AG08396 (cell line): ENCODE data around the gene BCL2L13.
A peak's percentile ranks its signal among the peaks of the same experiment; 100 is the strongest.
"Not testable (repeated sequence)": the region's sequence is repeated elsewhere in the genome, so short reads cannot be mapped to it uniquely, and the experiment has no call there.

Experiments
- DNase-seq: peaks from one replicate; pipeline ENCODE4 v3.0.0; 2012; ENCODE audit warnings: low spot score, mixed read lengths

The BCL2L13 gene

DNA sequence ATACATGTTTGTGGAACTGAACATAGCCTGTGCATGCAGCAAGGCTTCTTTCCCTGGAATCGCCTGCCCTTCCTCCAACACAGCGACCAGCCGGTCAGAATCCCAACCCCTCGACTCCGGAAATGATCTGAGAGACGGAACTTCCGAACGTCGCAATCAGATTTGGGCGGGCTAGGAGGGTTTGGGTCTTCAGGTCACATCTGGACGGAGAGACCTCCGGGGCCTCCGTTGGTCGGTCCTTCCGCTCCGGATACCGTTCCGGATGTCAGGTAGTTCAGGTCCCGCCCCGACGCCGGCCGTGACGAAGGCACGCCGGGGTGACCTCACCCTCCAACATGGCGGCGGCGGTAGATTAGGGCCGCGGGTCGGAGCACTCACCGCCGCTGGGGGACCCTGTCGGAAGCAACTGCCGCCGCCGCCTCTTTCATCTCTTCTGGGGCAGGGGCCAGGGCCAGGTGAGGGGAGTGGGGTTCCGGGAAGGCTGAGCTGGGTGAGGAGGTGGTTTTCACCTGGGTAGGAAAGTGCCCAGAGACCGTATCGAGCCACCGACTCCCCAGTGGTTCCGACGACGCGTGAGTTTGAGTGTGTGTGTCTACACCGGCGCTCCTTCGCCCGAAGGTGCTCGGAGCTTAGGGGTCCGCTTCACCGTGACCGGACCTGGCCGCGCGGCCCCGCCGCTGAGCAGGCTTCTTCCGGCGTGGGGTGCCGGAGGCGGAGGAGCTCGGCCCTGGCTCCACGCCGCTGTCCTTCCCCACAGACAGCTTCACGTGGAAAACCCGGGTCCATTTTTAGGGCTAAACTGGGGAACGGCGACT is at the start of gene BCL2L13:
TSS of gene BCL2L13 (plus strand) at position 326 of the 815 bp plus-strand sequence. CDS start 16,955 bp downstream, outside the sequence.
- DNase-seq, result peak; percentile 90

GRCh38 chr22:17589810-17590375 is 48.7 kb upstream of the BCL2L13 start:
- no peak for DNase-seq

DNA sequence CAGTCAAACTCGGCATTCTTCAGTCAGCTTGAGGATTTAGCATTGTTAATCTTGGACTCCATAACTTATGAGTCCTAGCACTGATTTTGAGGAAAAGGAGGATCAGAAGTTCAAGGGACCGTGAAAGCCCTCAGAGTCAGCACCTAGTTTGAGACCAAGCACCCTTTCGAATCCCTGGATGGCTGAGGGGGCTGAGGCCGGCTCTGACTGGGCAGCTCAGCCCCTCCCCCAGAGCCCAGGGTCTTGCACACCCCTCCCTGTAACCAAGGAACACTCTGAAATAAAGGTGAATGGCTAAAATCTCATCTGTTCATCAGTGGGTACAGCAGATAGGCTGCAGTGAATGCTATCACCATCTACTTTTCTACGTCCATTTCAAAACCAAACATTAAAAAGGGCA is 48.0 kb upstream of the BCL2L13 start:
- no peak for DNase-seq

DNA sequence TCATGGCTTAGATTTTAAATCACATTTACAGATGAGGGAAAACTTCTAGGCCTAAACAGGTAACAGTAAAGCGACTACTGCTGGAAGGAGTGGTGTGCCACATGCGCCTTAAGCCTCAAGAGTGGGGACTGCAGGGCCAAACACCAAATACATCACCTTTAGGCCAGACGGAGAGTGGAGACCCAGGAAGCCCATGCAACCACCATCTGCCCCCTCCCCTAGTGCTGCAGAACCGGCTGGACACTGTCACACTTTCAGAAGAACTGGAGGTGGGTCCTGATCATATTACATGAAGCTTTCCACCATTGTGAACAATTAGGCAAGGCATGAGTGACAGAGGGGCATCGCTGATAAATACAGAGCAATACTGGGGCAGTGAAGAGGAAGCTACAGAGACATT is 46.4 kb upstream of the BCL2L13 start:
- no peak for DNase-seq

GRCh38 chr22:17596226-17596625 is 42.3 kb upstream of the BCL2L13 start:
- no peak for DNase-seq

DNA sequence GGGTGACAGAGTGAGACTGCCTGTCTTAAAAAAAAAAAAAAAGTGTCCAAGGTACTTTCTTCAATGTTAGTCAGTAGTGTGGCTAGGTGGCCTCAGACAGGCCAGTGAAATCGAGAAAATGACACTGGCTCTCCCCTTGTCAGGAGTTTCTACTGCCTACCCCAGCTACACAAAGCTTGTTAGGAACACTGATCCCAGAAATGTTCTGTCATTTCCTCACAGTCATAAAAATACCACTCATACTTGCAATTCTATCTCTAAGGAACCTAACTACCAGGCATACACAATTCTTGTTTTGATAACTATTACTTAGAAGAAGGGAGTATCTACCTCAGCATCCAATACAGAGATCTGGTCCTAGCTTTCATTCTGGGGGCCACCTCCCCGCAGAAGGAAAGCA is 41.3 kb upstream of the BCL2L13 start:
- DNase-seq, result no peak

GRCh38 chr22:17598318-17598717 is 40.2 kb upstream of the BCL2L13 start:
- no peak for DNase-seq

- no peak for DNase-seq
These were observed 37.5 kb upstream of the BCL2L13 start for GRCh38 chr22:17601031-17601430.

GRCh38 chr22:17603668-17604067 is 34.9 kb upstream of the BCL2L13 start:
- no peak for DNase-seq

DNA sequence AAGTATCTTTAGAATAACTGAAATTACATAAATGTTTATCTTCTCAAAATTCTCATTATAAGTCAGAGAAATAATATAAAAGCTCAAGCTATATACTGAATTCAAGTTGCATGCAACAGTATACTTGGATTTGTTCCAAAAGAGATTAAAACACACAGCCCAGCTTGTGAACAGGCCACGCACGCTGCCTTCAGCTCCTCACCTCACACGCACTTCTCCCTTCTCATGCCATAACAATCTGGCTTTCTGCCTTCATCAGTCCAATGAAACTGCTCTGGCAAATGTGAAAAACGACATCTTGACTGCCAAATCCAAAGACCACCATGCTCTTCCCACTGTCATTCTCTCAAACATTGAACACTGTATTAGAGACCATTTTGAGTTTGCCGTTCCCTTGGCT is 32.1 kb upstream of the BCL2L13 start:
- DNase-seq, result no peak

DNA sequence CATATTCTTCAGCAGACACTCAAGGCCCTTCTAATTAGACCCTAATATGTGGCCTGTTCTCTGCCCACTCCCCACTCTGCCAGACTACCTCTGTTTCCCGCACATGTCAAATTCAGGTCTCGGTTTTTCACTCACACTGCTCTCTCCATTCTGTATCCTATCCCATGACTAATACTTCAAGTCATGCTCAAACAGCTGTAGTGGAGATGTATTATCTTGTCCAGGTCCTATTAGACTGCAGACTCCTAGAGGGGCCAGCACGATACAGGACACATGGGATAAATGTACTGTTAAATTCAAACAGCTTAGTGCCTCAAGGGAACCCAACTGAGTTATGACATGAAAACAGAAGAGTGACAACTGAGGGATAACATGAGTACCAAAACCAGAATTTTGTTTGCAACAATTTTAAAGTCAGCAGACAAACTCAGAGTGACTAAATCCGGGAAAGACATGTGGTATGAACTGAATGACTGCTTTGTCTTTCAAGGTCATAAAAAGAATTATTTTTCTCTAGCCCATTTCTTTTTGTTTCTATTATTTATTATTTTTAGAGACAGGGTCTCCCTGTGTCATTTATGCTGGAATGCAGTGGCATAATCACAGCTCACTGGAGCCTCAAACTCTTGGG is 30.6 kb upstream of the BCL2L13 start:
- no peak for DNase-seq

- no peak for DNase-seq
These were observed 26.5 kb upstream of the BCL2L13 start for GRCh38 chr22:17612057-17612456.

DNA sequence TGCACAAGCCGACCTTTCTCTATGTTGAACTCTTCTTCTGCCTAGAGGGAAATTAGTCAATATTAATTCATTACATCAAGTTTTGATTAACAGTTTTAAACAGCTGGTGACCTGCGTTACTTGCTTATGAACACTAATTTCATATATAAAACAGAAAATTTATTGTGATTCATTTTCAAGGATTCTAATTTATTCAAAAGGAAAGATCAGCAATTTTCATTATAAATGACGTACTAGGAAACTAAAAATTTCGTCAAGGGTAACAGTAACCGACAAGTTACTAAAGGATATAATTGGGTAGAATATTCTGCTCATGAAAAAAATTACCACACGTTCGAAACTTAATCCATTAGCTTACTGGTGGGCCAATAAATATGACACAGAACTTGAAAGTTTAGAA is 25.3 kb upstream of the BCL2L13 start:
- DNase-seq, result no peak

- DNase-seq, result no peak
These were observed 10.6 kb upstream of the BCL2L13 start for GRCh38 chr22:17627961-17628405.

DNA sequence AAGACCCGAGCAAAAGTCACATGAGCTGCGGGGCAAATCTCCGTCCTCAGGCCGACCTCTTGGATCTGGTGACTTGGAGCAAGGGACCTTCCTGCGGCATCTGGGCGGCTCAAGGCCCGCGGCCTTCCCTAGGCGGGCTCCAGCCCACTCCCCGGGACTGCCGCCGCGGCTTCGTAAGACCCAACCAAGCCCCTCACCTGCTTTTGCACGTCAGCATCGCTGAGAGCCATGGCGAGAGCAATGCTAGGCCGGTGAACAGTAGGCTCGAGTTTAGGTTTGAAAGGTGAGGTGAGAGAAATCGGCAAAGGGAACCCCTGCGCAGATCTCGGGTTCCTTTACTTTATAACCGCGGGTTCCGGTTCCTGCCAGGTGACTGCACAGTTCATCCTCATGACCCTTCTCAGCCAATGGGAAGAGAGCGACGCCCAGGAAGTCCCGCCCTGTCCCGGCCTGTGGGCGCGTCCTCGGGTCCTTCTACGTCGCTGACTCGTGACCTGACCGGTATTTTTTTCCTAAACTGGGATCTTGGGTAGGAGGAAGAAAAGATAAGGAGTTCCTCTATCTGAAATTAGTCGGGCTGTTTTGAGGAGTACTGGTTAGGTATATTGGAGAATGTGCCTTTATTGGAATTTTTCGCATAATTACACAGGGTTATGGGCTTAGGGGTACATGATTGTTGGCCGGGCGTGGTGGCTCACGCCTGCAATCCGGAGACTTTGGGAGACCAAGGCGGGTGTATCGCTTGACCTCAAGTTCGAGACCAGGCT is 10.0 kb upstream of the BCL2L13 start, which contains the start of gene ATP6V1E1:
TSS of gene ATP6V1E1 (minus strand) at position 344 of the 767 bp plus-strand sequence. CDS start at position 230, 114 bp downstream.
- DNase-seq, result peak; percentile 96

- no peak for DNase-seq
These were observed 9.4 kb upstream of the BCL2L13 start for GRCh38 chr22:17629173-17629489.

DNA sequence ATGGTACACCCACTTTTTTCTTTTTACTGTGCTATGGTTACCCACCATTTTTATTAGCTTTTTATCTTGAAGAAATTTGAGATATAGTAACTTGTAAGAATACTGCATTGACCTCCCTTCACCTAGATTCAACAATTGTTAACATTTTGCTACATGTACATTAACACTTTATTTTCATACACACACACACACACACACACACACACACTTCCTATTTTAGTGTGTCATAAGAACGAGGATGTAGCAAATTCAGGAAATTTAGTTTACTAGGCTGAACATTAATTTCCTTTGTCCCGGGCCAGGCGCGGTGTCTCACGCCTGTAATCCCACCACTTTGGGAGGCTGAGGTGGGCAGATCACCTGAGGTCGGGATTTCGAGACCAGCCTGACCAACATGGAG is 8.9 kb upstream of the BCL2L13 start:
- no peak for DNase-seq

DNA sequence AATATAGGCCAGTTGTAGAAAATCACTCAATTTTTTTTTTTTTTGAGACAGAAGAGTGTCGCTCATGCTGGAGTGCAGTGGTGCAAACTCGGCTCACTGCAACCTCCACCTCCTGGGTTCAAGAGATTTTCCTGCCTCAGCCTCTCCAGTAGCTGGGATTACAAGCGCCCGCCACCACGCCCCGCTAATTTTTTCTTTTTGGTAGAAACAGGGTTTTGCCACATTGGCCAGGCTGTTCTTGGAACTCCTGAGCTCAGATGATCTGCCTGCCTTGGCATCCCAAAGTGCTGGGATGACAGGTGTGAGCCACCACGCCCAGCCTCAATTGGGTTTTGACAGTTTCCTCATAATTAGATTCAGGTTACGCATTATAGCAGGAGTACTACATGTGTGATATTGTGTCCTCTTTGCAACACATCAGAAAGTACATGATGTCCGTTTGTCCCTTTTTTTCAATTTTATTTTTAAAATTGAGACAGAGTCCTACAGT is 7.4 kb upstream of the BCL2L13 start:
- DNase-seq, result no peak

- DNase-seq, result peak; percentile 57
These were observed 5.2 kb upstream of the BCL2L13 start for GRCh38 chr22:17633217-17633997.

DNA sequence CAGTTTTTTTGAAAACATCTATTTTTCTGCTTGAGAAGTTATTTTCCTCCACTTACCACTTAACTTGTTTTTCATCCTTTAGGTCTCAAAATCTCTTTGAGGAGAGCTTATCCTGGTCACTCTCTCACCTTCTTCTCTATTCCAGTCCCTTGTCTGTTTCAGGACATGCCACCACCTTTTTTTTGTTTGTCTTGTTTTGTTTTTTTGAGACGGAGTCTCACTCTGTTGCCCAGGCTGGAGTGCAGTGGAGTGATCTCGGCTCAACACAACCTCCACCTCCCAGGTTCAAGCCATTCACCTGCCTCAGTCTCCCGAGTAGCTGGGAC is 4.6 kb upstream of the BCL2L13 start:
- DNase-seq, result no peak

- DNase-seq, result no peak
These were observed 3.9 kb upstream of the BCL2L13 start for GRCh38 chr22:17634696-17635095.

GRCh38 chr22:17636850-17637249 is 1.7 kb upstream of the BCL2L13 start:
- not testable (repeated sequence) for DNase-seq
